GM12892 (cell line): ENCODE measurements around the gene RNF43.

Experiments
- POLR2A ChIP-seq: IDR thresholded peaks from 2 replicates; pipeline ENCODE4 v1.6.1; 2011; ENCODE audit warnings: low read depth, low read length, control low read depth
- POLR2AphosphoS5 ChIP-seq: IDR thresholded peaks from 2 replicates; pipeline ENCODE4 v1.6.1; 2011; ENCODE audit warnings: low read depth, low read length, control low read depth
- TAF1 ChIP-seq: IDR thresholded peaks from 2 replicates; pipeline ENCODE4 v1.6.1; 2011; ENCODE audit warnings: low read depth, mild to moderate bottlenecking, control low read depth, low read length, borderline replicate concordance

DNA sequence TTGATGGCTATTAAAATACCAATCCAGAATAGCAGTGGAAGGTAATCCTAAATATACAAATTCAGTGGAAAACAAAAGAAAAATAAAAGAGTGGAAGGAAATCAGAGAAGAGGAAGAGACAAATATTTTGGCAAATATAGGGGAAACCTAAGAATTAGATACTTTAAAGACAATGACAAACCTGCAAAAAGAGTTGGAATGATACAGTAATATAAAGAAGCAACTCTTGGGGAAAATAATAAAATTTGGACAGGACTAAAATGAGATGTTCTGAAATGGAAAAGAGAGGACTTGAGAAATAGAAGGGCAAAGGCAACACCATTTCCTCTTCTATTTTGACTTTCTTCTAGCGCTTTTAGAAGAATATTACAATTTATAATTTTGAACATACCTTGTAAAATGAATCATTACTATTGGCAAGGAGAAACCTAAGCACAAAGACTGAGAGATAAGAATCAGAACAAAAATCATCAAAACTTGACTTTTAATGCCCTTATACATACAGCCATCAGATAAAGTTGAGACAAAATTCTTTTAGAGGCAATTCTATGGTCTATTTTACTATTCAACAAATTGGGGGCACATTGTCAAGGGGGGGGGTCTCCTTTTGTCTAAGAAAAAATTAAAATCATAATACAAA lies 5.2 kb downstream of the RNF43 start:
- TF ChIP-seq POLR2AphosphoS5 (no peak), POLR2A (no peak), TAF1 (no peak)
